K562 (cell line): ENCODE measurements around the gene PLAC8L1. TPM values are rescaled to one million over a fixed set of nuclear protein-coding genes. Genes with fewer than 3 reads are reported as not detected.

ENCODE experiments used
- CCNT2 ChIP-seq: IDR thresholded peaks from 2 replicates; pipeline ENCODE4 v1.6.1; 2011; ENCODE audit warnings: borderline replicate concordance, low read depth, mild to moderate bottlenecking, moderate library complexity, mixed read lengths, low read length; ENCODE audit not compliant: insufficient read length; ENCODE audit errors: extremely low read depth
- DMBX1 ChIP-seq: fragments of 250-450 bp; sonication (Bioruptor Pico); IDR thresholded peaks from 2 replicates; pipeline ENCODE4 v1.8.0; 2022; ENCODE audit warnings: inconsistent platforms, mild to moderate bottlenecking, moderate library complexity, borderline replicate concordance
- JUND ChIP-seq, 2 experiments: IDR thresholded peaks; 2 replicates in 1 of 2; 3 replicates in 1 of 2; pipeline ENCODE4 v1.6.1; 2011; ENCODE audit warnings: borderline replicate concordance in 2 of 2, low read depth in 2 of 2, low read length in 2 of 2, improper control_type of control experiment in 1 of 2, missing biosample characterization in 1 of 2, missing genetic modification characterization in 1 of 2, missing genetic modification reagents in 1 of 2
- NELFE ChIP-seq: IDR thresholded peaks from 2 replicates; pipeline ENCODE4 v1.6.1; 2011; ENCODE audit warnings: mild to moderate bottlenecking; ENCODE audit not compliant: insufficient read depth, insufficient read length
- NUFIP1 ChIP-seq: fragments of 450-650 bp; IDR thresholded peaks from 2 replicates; pipeline ENCODE4 v1.6.1; 2018; ENCODE audit not compliant: partially characterized antibody
- RAD21 ChIP-seq, 2 experiments: fragments of 250-450 bp in 1 of 2; fragments of 450-650 bp in 1 of 2; sonication (Bioruptor Pico) in 1 of 2; formaldehyde crosslinking in 1 of 2; IDR thresholded peaks in 1 of 2; conservative IDR thresholded peaks in 1 of 2; 2 replicates each; pipeline versions ENCODE4 v1.4.0 to v1.8.0; 2020 to 2022; ENCODE audit warnings: mild to moderate bottlenecking in 2 of 2, moderate library complexity in 1 of 2
- ZZZ3 ChIP-seq: fragments of 450-650 bp; IDR thresholded peaks from 2 replicates; pipeline ENCODE4 v1.6.1; 2016; ENCODE audit warnings: antibody characterized with exemption, mild to moderate bottlenecking, moderate library complexity
- polyA plus RNA-seq, 8 experiments: library from polyadenylated mRNA; depleted of rRNA in 4 of 8; stranded (reverse) in 5 of 8; unstranded in 3 of 8; fragments of >200 nt; fragmentation: Nextera tagmentation in 2 of 8; fragmentation: Illumina TruSeq in 1 of 8; extraction: Ambion mirVana in 2 of 8; extraction: Trizol in 1 of 8; gene quantifications; 2 replicates each; pipeline versions ENCODE4 v1.2.1 to v1.2.3, GENCODE V29; 2011 to 2014; ENCODE audit warnings: inconsistent platforms in 1 of 8, missing spikeins in 1 of 8
- total RNA-seq, 7 experiments: library from RNA; depleted of rRNA in 6 of 7; stranded (reverse); fragments of >200 nt in 6 of 7; fragmentation: Illumina TruSeq in 2 of 7; extraction: Trizol in 2 of 7; gene quantifications; 2 replicates each; pipeline versions ENCODE4 v1.2.1 to v1.2.3, GENCODE V29; 2011 to 2021; ENCODE audit warnings: low replicate concordance in 1 of 7
- TF ChIP-seq, protein P1 (sequence below): fragments of 450-650 bp; formaldehyde crosslinking; IDR thresholded peaks from 2 replicates; pipeline ENCODE4 v1.4.0; 2020; ENCODE audit warnings: mild to moderate bottlenecking, moderate library complexity
- TF ChIP-seq, protein P2 (sequence below): sonication (generic); formaldehyde crosslinking; IDR thresholded peaks from 2 replicates; pipeline ENCODE4 v1.5.0; 2020; ENCODE audit warnings: missing genetic modification reagents
- TF ChIP-seq, protein P3 (sequence below): fragments of 250-450 bp; sonication (Bioruptor Pico); IDR thresholded peaks from 2 replicates; pipeline ENCODE4 v1.4.0; 2020
- TF ChIP-seq, protein P4 (sequence below): sonication (generic); formaldehyde crosslinking; IDR thresholded peaks from 2 replicates; pipeline ENCODE4 v1.8.1; 2023; ENCODE audit warnings: mild to moderate bottlenecking, missing genetic modification reagents

Gene PLAC8L1
- total and polyA plus RNA-seq, 9 of the 15 experiments (the other 6 are each of a cell fraction or from before 2014, with no cell fraction given): 0.10 to 0.43 (median 0.26) TPM; not detected in 3

DNA sequence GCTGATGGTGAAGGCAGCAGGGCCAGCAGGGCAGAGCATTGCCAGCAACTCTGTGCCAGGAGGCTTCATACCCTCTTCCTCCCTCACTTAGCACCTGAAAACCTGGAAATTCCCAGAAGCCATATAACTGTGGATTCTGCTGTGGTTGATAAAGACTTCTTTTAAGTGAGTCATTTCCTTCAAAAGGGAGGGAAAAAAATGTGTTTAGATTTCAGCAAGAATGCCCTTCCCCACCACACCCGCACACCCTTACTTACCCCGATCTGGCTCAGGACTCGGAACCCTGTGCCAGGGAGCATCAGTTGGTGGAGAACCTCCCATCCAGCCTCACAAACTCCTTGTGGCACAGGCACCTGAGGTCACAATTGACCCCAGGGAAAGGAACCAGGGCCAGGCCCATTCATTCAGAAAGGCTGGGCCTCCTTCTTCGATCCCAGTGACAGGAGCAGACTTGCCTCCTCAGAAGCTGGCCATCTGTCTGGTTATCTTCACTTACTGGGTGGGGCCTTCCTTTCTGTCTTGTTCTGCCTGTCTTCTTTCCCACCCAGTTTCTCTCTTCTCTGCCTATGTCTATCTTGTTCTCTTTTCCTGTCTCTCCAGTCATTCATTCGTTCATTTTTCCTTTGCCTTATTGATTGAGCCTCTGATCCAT, 62.6 kb downstream of the PLAC8L1 start (continued):
- TF ChIP-seq CCNT2: no peak
- peak; percentile 77; the same call in 1 of the 2 replicates for TF ChIP-seq DMBX1 (CRISPR knock-in tag)
- no peak for TF ChIP-seq NELFE
- TF ChIP-seq ZZZ3: no peak
- TF ChIP-seq, protein P1, sequence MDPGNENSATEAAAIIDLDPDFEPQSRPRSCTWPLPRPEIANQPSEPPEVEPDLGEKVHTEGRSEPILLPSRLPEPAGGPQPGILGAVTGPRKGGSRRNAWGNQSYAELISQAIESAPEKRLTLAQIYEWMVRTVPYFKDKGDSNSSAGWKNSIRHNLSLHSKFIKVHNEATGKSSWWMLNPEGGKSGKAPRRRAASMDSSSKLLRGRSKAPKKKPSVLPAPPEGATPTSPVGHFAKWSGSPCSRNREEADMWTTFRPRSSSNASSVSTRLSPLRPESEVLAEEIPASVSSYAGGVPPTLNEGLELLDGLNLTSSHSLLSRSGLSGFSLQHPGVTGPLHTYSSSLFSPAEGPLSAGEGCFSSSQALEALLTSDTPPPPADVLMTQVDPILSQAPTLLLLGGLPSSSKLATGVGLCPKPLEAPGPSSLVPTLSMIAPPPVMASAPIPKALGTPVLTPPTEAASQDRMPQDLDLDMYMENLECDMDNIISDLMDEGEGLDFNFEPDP: no peak
- TF ChIP-seq, protein P2, sequence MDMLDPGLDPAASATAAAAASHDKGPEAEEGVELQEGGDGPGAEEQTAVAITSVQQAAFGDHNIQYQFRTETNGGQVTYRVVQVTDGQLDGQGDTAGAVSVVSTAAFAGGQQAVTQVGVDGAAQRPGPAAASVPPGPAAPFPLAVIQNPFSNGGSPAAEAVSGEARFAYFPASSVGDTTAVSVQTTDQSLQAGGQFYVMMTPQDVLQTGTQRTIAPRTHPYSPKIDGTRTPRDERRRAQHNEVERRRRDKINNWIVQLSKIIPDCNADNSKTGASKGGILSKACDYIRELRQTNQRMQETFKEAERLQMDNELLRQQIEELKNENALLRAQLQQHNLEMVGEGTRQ: no peak
- TF ChIP-seq, protein P3, sequence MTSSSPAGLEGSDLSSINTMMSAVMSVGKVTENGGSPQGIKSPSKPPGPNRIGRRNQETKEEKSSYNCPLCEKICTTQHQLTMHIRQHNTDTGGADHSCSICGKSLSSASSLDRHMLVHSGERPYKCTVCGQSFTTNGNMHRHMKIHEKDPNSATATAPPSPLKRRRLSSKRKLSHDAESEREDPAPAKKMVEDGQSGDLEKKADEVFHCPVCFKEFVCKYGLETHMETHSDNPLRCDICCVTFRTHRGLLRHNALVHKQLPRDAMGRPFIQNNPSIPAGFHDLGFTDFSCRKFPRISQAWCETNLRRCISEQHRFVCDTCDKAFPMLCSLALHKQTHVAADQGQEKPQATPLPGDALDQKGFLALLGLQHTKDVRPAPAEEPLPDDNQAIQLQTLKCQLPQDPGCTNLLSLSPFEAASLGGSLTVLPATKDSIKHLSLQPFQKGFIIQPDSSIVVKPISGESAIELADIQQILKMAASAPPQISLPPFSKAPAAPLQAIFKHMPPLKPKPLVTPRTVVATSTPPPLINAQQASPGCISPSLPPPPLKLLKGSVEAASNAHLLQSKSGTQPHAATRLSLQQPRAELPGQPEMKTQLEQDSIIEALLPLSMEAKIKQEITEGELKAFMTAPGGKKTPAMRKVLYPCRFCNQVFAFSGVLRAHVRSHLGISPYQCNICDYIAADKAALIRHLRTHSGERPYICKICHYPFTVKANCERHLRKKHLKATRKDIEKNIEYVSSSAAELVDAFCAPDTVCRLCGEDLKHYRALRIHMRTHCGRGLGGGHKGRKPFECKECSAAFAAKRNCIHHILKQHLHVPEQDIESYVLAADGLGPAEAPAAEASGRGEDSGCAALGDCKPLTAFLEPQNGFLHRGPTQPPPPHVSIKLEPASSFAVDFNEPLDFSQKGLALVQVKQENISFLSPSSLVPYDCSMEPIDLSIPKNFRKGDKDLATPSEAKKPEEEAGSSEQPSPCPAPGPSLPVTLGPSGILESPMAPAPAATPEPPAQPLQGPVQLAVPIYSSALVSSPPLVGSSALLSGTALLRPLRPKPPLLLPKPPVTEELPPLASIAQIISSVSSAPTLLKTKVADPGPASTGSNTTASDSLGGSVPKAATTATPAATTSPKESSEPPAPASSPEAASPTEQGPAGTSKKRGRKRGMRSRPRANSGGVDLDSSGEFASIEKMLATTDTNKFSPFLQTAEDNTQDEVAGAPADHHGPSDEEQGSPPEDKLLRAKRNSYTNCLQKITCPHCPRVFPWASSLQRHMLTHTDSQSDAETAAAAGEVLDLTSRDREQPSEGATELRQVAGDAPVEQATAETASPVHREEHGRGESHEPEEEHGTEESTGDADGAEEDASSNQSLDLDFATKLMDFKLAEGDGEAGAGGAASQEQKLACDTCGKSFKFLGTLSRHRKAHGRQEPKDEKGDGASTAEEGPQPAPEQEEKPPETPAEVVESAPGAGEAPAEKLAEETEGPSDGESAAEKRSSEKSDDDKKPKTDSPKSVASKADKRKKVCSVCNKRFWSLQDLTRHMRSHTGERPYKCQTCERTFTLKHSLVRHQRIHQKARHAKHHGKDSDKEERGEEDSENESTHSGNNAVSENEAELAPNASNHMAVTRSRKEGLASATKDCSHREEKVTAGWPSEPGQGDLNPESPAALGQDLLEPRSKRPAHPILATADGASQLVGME (CRISPR knock-in tag): no peak
- peak; percentile 84 for TF ChIP-seq JUND (IDR thresholded peaks at IDR 0.05; ENCODE audit: borderline replicate concordance, low read depth, low read length)
- peak; percentile 66; the same call in 1 of the 3 replicates for TF ChIP-seq JUND (tag; IDR thresholded peaks at IDR 0.05; ENCODE audit: borderline replicate concordance, low read depth, low read length)
- TF ChIP-seq NUFIP1: no peak
- TF ChIP-seq, protein P4, sequence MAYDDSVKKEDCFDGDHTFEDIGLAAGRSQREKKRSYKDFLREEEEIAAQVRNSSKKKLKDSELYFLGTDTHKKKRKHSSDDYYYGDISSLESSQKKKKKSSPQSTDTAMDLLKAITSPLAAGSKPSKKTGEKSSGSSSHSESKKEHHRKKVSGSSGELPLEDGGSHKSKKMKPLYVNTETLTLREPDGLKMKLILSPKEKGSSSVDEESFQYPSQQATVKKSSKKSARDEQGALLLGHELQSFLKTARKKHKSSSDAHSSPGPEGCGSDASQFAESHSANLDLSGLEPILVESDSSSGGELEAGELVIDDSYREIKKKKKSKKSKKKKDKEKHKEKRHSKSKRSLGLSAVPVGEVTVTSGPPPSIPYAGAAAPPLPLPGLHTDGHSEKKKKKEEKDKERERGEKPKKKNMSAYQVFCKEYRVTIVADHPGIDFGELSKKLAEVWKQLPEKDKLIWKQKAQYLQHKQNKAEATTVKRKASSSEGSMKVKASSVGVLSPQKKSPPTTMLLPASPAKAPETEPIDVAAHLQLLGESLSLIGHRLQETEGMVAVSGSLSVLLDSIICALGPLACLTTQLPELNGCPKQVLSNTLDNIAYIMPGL (CRISPR knock-in tag): no peak
- no peak for TF ChIP-seq RAD21 (CRISPR knock-in tag; conservative IDR thresholded peaks at IDR 0.05 in 1 of 2, IDR thresholded peaks at IDR 0.05 in 1 of 2)
